ENCODE measurements around the gene LAMP5. TPM values are rescaled to one million over a fixed set of nuclear protein-coding genes. Genes with fewer than 3 reads are reported as not detected.

LAMP5 gene
- total and polyA plus RNA-seq, 9 of the 15 experiments (the other 6 are each of a cell fraction or from before 2014, with no cell fraction given), result not detected

GRCh38 chr20:9501473-9501872 lies 12.9 kb upstream of the LAMP5 start (continued):
- TF ChIP-seq, protein P1, sequence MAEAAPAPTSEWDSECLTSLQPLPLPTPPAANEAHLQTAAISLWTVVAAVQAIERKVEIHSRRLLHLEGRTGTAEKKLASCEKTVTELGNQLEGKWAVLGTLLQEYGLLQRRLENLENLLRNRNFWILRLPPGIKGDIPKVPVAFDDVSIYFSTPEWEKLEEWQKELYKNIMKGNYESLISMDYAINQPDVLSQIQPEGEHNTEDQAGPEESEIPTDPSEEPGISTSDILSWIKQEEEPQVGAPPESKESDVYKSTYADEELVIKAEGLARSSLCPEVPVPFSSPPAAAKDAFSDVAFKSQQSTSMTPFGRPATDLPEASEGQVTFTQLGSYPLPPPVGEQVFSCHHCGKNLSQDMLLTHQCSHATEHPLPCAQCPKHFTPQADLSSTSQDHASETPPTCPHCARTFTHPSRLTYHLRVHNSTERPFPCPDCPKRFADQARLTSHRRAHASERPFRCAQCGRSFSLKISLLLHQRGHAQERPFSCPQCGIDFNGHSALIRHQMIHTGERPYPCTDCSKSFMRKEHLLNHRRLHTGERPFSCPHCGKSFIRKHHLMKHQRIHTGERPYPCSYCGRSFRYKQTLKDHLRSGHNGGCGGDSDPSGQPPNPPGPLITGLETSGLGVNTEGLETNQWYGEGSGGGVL (CRISPR knock-in tag; IDR thresholded peaks at IDR 0.05), result no peak
- TF ChIP-seq PHF20 (IDR thresholded peaks at IDR 0.05; ENCODE audit: partially characterized antibody) (no peak), ILF3 (IDR thresholded peaks at IDR 0.05; ENCODE audit: borderline replicate concordance) (no peak), NR2C2 (CRISPR knock-in tag; IDR thresholded peaks at IDR 0.05) (no peak), NR2C2 (tag; IDR thresholded peaks at IDR 0.05) (no peak), CTBP1 (IDR thresholded peaks at IDR 0.05; ENCODE audit: borderline replicate concordance) (no peak), CHD1 (IDR thresholded peaks at IDR 0.05; ENCODE audit: low read length) (no peak), PPARD (CRISPR knock-in tag; IDR thresholded peaks at IDR 0.05) (no peak), ZNF764 (CRISPR knock-in tag; IDR thresholded peaks at IDR 0.05; ENCODE audit: low read depth) (no peak), RFX5 (IDR thresholded peaks at IDR 0.05; ENCODE audit: low read depth, low read length) (no peak), NFATC3 (IDR thresholded peaks at IDR 0.05) (no peak)
- TF ChIP-seq, protein P2, sequence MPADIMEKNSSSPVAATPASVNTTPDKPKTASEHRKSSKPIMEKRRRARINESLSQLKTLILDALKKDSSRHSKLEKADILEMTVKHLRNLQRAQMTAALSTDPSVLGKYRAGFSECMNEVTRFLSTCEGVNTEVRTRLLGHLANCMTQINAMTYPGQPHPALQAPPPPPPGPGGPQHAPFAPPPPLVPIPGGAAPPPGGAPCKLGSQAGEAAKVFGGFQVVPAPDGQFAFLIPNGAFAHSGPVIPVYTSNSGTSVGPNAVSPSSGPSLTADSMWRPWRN (IDR thresholded peaks at IDR 0.05; ENCODE audit: low read depth), result no peak
- TF ChIP-seq, protein P3, sequence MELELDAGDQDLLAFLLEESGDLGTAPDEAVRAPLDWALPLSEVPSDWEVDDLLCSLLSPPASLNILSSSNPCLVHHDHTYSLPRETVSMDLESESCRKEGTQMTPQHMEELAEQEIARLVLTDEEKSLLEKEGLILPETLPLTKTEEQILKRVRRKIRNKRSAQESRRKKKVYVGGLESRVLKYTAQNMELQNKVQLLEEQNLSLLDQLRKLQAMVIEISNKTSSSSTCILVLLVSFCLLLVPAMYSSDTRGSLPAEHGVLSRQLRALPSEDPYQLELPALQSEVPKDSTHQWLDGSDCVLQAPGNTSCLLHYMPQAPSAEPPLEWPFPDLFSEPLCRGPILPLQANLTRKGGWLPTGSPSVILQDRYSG (tag; conservative IDR thresholded peaks at IDR 0.05; ENCODE audit: low read depth), result no peak
- TF ChIP-seq, protein P4, sequence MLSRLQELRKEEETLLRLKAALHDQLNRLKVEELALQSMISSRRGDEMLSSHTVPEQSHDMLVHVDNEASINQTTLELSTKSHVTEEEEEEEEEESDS (CRISPR knock-in tag; IDR thresholded peaks at IDR 0.05), result no peak

All from K562 (cell line).